HEK293 (cell line): ENCODE measurements around the gene DZIP3.

ENCODE experiments used
- BCL11A ChIP-seq: fragments of 450-650 bp; formaldehyde crosslinking; IDR thresholded peaks from 2 replicates; pipeline ENCODE4 v1.5.1; 2016; ENCODE audit warnings: low read depth, missing biosample characterization, missing genetic modification characterization
- CTCF ChIP-seq: fragments of 450-650 bp; formaldehyde crosslinking; IDR thresholded peaks from 2 replicates; pipeline ENCODE4 v1.5.1; 2016; ENCODE audit warnings: missing biosample characterization, missing genetic modification characterization
- GLI4 ChIP-seq: fragments of 450-650 bp; formaldehyde crosslinking; IDR thresholded peaks from 2 replicates; pipeline ENCODE4 v1.5.1; 2016; ENCODE audit warnings: missing biosample characterization, missing genetic modification characterization
- OSR2 ChIP-seq: fragments of 450-650 bp; formaldehyde crosslinking; IDR thresholded peaks from 2 replicates; pipeline ENCODE4 v1.5.1; 2016; ENCODE audit warnings: missing biosample characterization, missing genetic modification characterization
- PBX3 ChIP-seq: sonication (generic); formaldehyde crosslinking; IDR thresholded peaks from 2 replicates; pipeline ENCODE4 v1.8.1; 2022; ENCODE audit warnings: mild to moderate bottlenecking, moderate library complexity, missing genetic modification reagents
- ZBTB21 ChIP-seq: fragments of 450-650 bp; formaldehyde crosslinking; IDR thresholded peaks from 2 replicates; pipeline ENCODE4 v1.5.1; 2017; ENCODE audit warnings: missing biosample characterization, missing genetic modification characterization
- ZNF292 ChIP-seq: fragments of 450-650 bp; formaldehyde crosslinking; IDR thresholded peaks from 2 replicates; pipeline ENCODE4 v1.5.1; 2016; ENCODE audit warnings: low read depth, missing biosample characterization, missing genetic modification characterization, borderline replicate concordance
- ZNF350 ChIP-seq: fragments of 450-650 bp; formaldehyde crosslinking; IDR thresholded peaks from 2 replicates; pipeline ENCODE4 v1.5.0; 2017; ENCODE audit warnings: missing biosample characterization, mild to moderate bottlenecking, missing genetic modification characterization
- ZNF423 ChIP-seq: fragments of 450-650 bp; formaldehyde crosslinking; IDR thresholded peaks from 2 replicates; pipeline ENCODE4 v1.5.1; 2016; ENCODE audit warnings: missing biosample characterization, missing genetic modification characterization
- ZNF488 ChIP-seq: fragments of 450-650 bp; formaldehyde crosslinking; IDR thresholded peaks from 2 replicates; pipeline ENCODE4 v1.5.1; 2016; ENCODE audit warnings: missing biosample characterization, missing genetic modification characterization
- ZNF521 ChIP-seq: fragments of 450-650 bp; formaldehyde crosslinking; IDR thresholded peaks from 2 replicates; pipeline ENCODE4 v1.5.1; 2017; ENCODE audit warnings: missing biosample characterization, mild to moderate bottlenecking, missing genetic modification characterization
- ZNF555 ChIP-seq: fragments of 450-650 bp; formaldehyde crosslinking; conservative IDR thresholded peaks from 2 replicates; pipeline ENCODE4 v1.5.1; 2017; ENCODE audit warnings: missing biosample characterization, mild to moderate bottlenecking, missing genetic modification characterization, inconsistent platforms
- ZNF843 ChIP-seq: fragments of 450-650 bp; formaldehyde crosslinking; IDR thresholded peaks from 2 replicates; pipeline ENCODE4 v1.5.1; 2016; ENCODE audit warnings: missing biosample characterization, missing genetic modification characterization

GRCh38 chr3:108555966-108556581 lies 33.4 kb upstream of the DZIP3 start:
- TF ChIP-seq ZNF488 (tag by site-specific recombination) (no peak), ZNF521 (tag by site-specific recombination) (no peak), ZNF350 (tag by site-specific recombination) (no peak), PBX3 (no peak), CTCF (tag by site-specific recombination) (no peak), GLI4 (tag by site-specific recombination) (no peak), OSR2 (tag by site-specific recombination) (no peak), ZNF555 (no peak), BCL11A (no peak), ZBTB21 (no peak), ZNF423 (tag by site-specific recombination) (no peak), ZNF843 (tag by site-specific recombination) (no peak), ZNF292 (no peak)
